Measurements from ENCODE around the gene PNCK. TPM values are rescaled to one million over a fixed set of nuclear protein-coding genes. Genes with fewer than 3 reads are reported as not detected.

The PNCK gene
- total and polyA plus RNA-seq, 2 experiments from 2014 or later, result 3.5 to 11.9 TPM

DNA sequence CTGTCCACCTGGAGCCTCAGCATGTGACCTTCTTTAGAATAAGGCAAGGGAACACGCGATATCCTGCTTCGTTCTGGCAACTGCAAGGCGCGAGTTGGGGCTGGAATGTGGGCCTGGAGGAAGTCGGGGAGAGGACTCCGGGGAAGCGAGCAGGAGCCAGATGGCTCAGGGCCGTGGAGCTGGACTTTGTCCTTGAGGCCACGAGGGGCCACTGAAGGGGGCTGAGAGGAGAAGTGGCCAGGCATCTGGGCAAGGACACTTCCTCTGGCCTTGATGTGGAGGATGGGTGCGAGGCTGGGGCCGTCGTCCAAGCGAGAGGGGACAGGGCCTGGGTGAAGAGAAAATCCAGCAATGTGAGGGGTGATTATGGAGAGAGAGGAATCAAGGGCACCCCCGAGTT is 38.8 kb downstream of the PNCK start:
- Mint-ChIP-seq H3K4me1 (no peaks in the 10 kb centered on the region), H3K9me3 (no peaks in the 10 kb centered on the region), H3K36me3 (ENCODE audit: low read depth) (no peaks in the 10 kb centered on the region), H3K27me3 (ENCODE audit: insufficient read depth, low read depth, poor library complexity) (no peaks in the 10 kb centered on the region), H3K27ac (no peak overlapping the region), H3K4me3 (no peak overlapping the region)
- Histone ChIP-seq H3K4me3 (no peak overlapping the region), H3K27me3 (ENCODE audit: insufficient read depth) (no peaks in the 10 kb centered on the region), H3K27ac (ENCODE audit: low read depth) (no peak overlapping the region), H3K4me1 (ENCODE audit: insufficient read depth) (no peaks in the 10 kb centered on the region), H3K36me3 (ENCODE audit: insufficient read depth) (no peaks in the 10 kb centered on the region), H3F3A (replicated peaks; ENCODE audit: low read depth) (no peaks in the 10 kb centered on the region), H3K4me2 (no peak overlapping the region), H4K20me1 (replicated peaks; ENCODE audit: insufficient read depth) (no peaks in the 10 kb centered on the region), H3K79me2 (replicated peaks; ENCODE audit: insufficient read depth) (no peaks in the 10 kb centered on the region), H3K9me2 (ENCODE audit: insufficient read depth) (no peaks in the 10 kb centered on the region), H2AFZ (no peak overlapping the region)
- TF ChIP-seq JUNB (IDR thresholded peaks at IDR 0.05; ENCODE audit: unreplicated experiment), result no peak
- no peak for TF ChIP-seq STAT1 (IDR thresholded peaks at IDR 0.05; ENCODE audit: unreplicated experiment)
- no peak for TF ChIP-seq POLR2AphosphoS5 (IDR thresholded peaks at IDR 0.05; ENCODE audit: low read depth)
- no peak for TF ChIP-seq REST (IDR thresholded peaks at IDR 0.05; ENCODE audit: unreplicated experiment)
- TF ChIP-seq NANOG (IDR thresholded peaks at IDR 0.05; ENCODE audit: borderline replicate concordance), result no peak
- no peak for TF ChIP-seq EZH2phosphoT487 (IDR thresholded peaks at IDR 0.05; ENCODE audit: unreplicated experiment)
- no peak for TF ChIP-seq ZNF331 (CRISPR knock-in tag; IDR thresholded peaks at IDR 0.05; ENCODE audit: low read depth)
- no peak for TF ChIP-seq ZNF114 (CRISPR knock-in tag; IDR thresholded peaks at IDR 0.05)
- TF ChIP-seq, protein P1, sequence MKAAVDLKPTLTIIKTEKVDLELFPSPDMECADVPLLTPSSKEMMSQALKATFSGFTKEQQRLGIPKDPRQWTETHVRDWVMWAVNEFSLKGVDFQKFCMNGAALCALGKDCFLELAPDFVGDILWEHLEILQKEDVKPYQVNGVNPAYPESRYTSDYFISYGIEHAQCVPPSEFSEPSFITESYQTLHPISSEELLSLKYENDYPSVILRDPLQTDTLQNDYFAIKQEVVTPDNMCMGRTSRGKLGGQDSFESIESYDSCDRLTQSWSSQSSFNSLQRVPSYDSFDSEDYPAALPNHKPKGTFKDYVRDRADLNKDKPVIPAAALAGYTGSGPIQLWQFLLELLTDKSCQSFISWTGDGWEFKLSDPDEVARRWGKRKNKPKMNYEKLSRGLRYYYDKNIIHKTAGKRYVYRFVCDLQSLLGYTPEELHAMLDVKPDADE (IDR thresholded peaks at IDR 0.05), result no peak
- TF ChIP-seq EZH2 (IDR thresholded peaks at IDR 0.05; ENCODE audit: low read depth, unreplicated experiment), result no peak
- TF ChIP-seq, protein P2, sequence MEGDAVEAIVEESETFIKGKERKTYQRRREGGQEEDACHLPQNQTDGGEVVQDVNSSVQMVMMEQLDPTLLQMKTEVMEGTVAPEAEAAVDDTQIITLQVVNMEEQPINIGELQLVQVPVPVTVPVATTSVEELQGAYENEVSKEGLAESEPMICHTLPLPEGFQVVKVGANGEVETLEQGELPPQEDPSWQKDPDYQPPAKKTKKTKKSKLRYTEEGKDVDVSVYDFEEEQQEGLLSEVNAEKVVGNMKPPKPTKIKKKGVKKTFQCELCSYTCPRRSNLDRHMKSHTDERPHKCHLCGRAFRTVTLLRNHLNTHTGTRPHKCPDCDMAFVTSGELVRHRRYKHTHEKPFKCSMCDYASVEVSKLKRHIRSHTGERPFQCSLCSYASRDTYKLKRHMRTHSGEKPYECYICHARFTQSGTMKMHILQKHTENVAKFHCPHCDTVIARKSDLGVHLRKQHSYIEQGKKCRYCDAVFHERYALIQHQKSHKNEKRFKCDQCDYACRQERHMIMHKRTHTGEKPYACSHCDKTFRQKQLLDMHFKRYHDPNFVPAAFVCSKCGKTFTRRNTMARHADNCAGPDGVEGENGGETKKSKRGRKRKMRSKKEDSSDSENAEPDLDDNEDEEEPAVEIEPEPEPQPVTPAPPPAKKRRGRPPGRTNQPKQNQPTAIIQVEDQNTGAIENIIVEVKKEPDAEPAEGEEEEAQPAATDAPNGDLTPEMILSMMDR (conservative IDR thresholded peaks at IDR 0.05; ENCODE audit: low read depth in 2 of 2), result no peak
- TF ChIP-seq CREB1 (CRISPR knock-in tag; IDR thresholded peaks at IDR 0.05; ENCODE audit: low read depth), result no peak
- TF ChIP-seq ZNF462 (CRISPR knock-in tag; IDR thresholded peaks at IDR 0.05), result no peak
- DNase-seq (ENCODE audit: low spot score) (no peak), ATAC-seq (no peak)

All from GM23338 (cell line).